GM23338 (cell line): ENCODE data around the gene ARHGAP42. TPM values are rescaled to one million over a fixed set of nuclear protein-coding genes. Genes with fewer than 3 reads are reported as not detected.

Experiments used
- ATAC-seq: fragments of 200-7000 bp; cut with Tn5 transposase; 3 replicates; pipeline ENCODE4 v1.9.1; 2020
- DNase-seq: peaks from one replicate; pipeline ENCODE4 v3.0.0-alpha.2; 2015; ENCODE audit warnings: low spot score
- H2AFZ ChIP-seq: fragments of 200-600 bp; sonication (generic); 2 replicates; pipeline ENCODE4 v1.8.0; 2016; ENCODE audit warnings: antibody characterized with exemption, mild to moderate bottlenecking, moderate library complexity
- H3F3A ChIP-seq: fragments of 200-600 bp; sonication (generic); replicated peaks from 2 replicates; pipeline ENCODE4 v1.8.0; 2017; ENCODE audit warnings: antibody characterized with exemption, mixed run types, low read depth
- H3K27ac ChIP-seq: fragments of 200-600 bp; sonication (generic); 2 replicates; pipeline ENCODE4 v1.6.1; 2016; ENCODE audit warnings: low read depth
- H3K27me3 ChIP-seq: fragments of 200-600 bp; sonication (generic); 2 replicates; pipeline ENCODE4 v1.8.0; 2016; ENCODE audit warnings: mild to moderate bottlenecking, mixed run types, moderate library complexity; ENCODE audit not compliant: insufficient read depth
- H3K36me3 ChIP-seq: fragments of 200-600 bp; sonication (generic); 2 replicates; pipeline ENCODE4 v1.8.0; 2016; ENCODE audit warnings: mild to moderate bottlenecking; ENCODE audit not compliant: insufficient read depth
- H3K4me1 ChIP-seq: fragments of 200-600 bp; sonication (generic); 2 replicates; pipeline ENCODE4 v1.8.0; 2016; ENCODE audit warnings: mild to moderate bottlenecking, moderate library complexity; ENCODE audit not compliant: insufficient read depth
- H3K4me2 ChIP-seq: fragments of 200-600 bp; sonication (generic); 2 replicates; pipeline ENCODE4 v1.7.1; 2017; ENCODE audit warnings: mixed run types
- H3K4me3 ChIP-seq: fragments of 200-600 bp; sonication (generic); 2 replicates; pipeline ENCODE4 v1.6.1; 2016; ENCODE audit warnings: mixed run types
- H3K79me2 ChIP-seq: fragments of 200-600 bp; sonication (generic); replicated peaks from 2 replicates; pipeline ENCODE4 v1.8.0; 2017; ENCODE audit warnings: mild to moderate bottlenecking; ENCODE audit not compliant: insufficient read depth
- H3K9me2 ChIP-seq: fragments of 200-600 bp; sonication (generic); 2 replicates; pipeline ENCODE4 v1.8.0; 2017; ENCODE audit not compliant: insufficient read depth
- H4K20me1 ChIP-seq: fragments of 200-600 bp; sonication (generic); replicated peaks from 2 replicates; pipeline ENCODE4 v1.8.0; 2017; ENCODE audit warnings: mild to moderate bottlenecking; ENCODE audit not compliant: insufficient read depth
- H3K27ac Mint-ChIP-seq: 2 replicates; pipeline ENCODE4 v1.8.0; 2020; ENCODE audit warnings: inconsistent platforms, mild to moderate bottlenecking, moderate library complexity, mixed read lengths
- H3K27me3 Mint-ChIP-seq: 3 replicates; pipeline ENCODE4 v1.8.0; 2022; ENCODE audit warnings: low read depth, mild to moderate bottlenecking, moderate library complexity, mixed read lengths, inconsistent platforms; ENCODE audit not compliant: insufficient read depth, poor library complexity
- H3K36me3 Mint-ChIP-seq: 3 replicates; pipeline ENCODE4 v1.8.0; 2021; ENCODE audit warnings: low read depth, mild to moderate bottlenecking, inconsistent platforms, moderate library complexity, mixed read lengths
- H3K4me1 Mint-ChIP-seq: 3 replicates; pipeline ENCODE4 v1.8.0; 2020; ENCODE audit warnings: mild to moderate bottlenecking, inconsistent platforms, mixed read lengths
- H3K4me3 Mint-ChIP-seq: 3 replicates; pipeline ENCODE4 v1.8.0; 2021; ENCODE audit warnings: moderate library complexity, mild to moderate bottlenecking, inconsistent platforms, mixed read lengths
- H3K9me3 Mint-ChIP-seq: 3 replicates; pipeline ENCODE4 v1.8.0; 2020; ENCODE audit warnings: moderate library complexity, mild to moderate bottlenecking, inconsistent platforms, mixed read lengths
- CREB1 ChIP-seq: fragments of 250-450 bp; sonication (Bioruptor Pico); IDR thresholded peaks from 2 replicates; pipeline ENCODE4 v1.5.0; 2020; ENCODE audit warnings: low read depth, mild to moderate bottlenecking, moderate library complexity
- CTCF ChIP-seq, 2 experiments: fragments of 200-600 bp in 1 of 2; sonication (generic) in 1 of 2; conservative IDR thresholded peaks; 2 replicates each; pipeline versions ENCODE4 v1.5.1 to v1.6.1; 2016 to 2017; ENCODE audit warnings: antibody characterized with exemption in 2 of 2, low read depth in 2 of 2, mild to moderate bottlenecking in 2 of 2, moderate library complexity in 1 of 2
- EZH2 ChIP-seq: fragments of 200-600 bp; sonication (generic); IDR thresholded peaks from one replicate; pipeline ENCODE4 v1.8.0; 2017; ENCODE audit warnings: antibody characterized with exemption, mild to moderate bottlenecking, low read depth; ENCODE audit not compliant: unreplicated experiment
- EZH2phosphoT487 ChIP-seq: fragments of 200-600 bp; sonication (generic); IDR thresholded peaks from one replicate; pipeline ENCODE4 v1.8.1; 2018; ENCODE audit warnings: antibody characterized with exemption; ENCODE audit not compliant: unreplicated experiment
- JUNB ChIP-seq: IDR thresholded peaks from one replicate; pipeline ENCODE4 v1.6.1; 2016; ENCODE audit warnings: antibody characterized with exemption; ENCODE audit not compliant: unreplicated experiment
- NANOG ChIP-seq: IDR thresholded peaks from 2 replicates; pipeline ENCODE4 v1.6.1; 2016; ENCODE audit warnings: antibody characterized with exemption, borderline replicate concordance
- POLR2AphosphoS5 ChIP-seq: IDR thresholded peaks from 2 replicates; pipeline ENCODE4 v1.6.1; 2016; ENCODE audit warnings: antibody characterized with exemption, low read depth
- STAT1 ChIP-seq: IDR thresholded peaks from one replicate; pipeline ENCODE4 v1.6.1; 2016; ENCODE audit warnings: antibody characterized with exemption; ENCODE audit not compliant: unreplicated experiment
- ZNF114 ChIP-seq: fragments of 250-450 bp; sonication (Bioruptor Pico); IDR thresholded peaks from 2 replicates; pipeline ENCODE4 v1.5.0; 2020; ENCODE audit warnings: mild to moderate bottlenecking, moderate library complexity
- ZNF331 ChIP-seq: fragments of 250-450 bp; sonication (Bioruptor Pico); IDR thresholded peaks from 2 replicates; pipeline ENCODE4 v1.5.0; 2020; ENCODE audit warnings: low read depth, mild to moderate bottlenecking, moderate library complexity
- ZNF462 ChIP-seq: fragments of 250-450 bp; sonication (Bioruptor Pico); IDR thresholded peaks from 2 replicates; pipeline ENCODE4 v1.5.0; 2020; ENCODE audit warnings: mild to moderate bottlenecking, moderate library complexity
- polyA plus RNA-seq: library from polyadenylated mRNA; unstranded; fragments of >200 nt; fragmentation: Nextera tagmentation; extraction: Ambion mirVana; gene quantifications from 2 replicates; pipeline ENCODE4 v1.2.1, GENCODE V29; 2016
- total RNA-seq: library from RNA; depleted of rRNA; stranded (reverse); fragments of >200 nt; shearing (Covaris generic); gene quantifications from 2 replicates; pipeline ENCODE4 v1.2.3, GENCODE V29; 2014
- TF ChIP-seq, protein P1 (sequence below): IDR thresholded peaks from 2 replicates; pipeline ENCODE4 v1.6.1; 2016; ENCODE audit warnings: antibody characterized with exemption
- TF ChIP-seq, protein P2 (sequence below): IDR thresholded peaks from one replicate; pipeline ENCODE4 v1.6.1; 2018; ENCODE audit warnings: antibody characterized with exemption; ENCODE audit not compliant: unreplicated experiment

Gene ARHGAP42
- total and polyA plus RNA-seq, 2 experiments from 2014 or later: 23.7 to 35.7 TPM

- H3K4me2 ChIP-seq: no peak overlapping the region
- Mint-ChIP-seq H3K36me3 (no peaks in the 10 kb centered on the region), H3K9me3 (no peaks in the 10 kb centered on the region), H3K27me3 (no peaks in the 10 kb centered on the region), H3K4me3 (no peak overlapping the region), H3K27ac (no peak overlapping the region), H3K4me1 (no peaks in the 10 kb centered on the region; the same call in 2 of the 3 replicates)
- no peaks in the 10 kb centered on the region for H3K4me1 ChIP-seq
- H3K27me3 ChIP-seq: no peaks in the 10 kb centered on the region
- no peak overlapping the region for H3K27ac ChIP-seq
- H3F3A ChIP-seq: no peaks in the 10 kb centered on the region
- H3K9me2 ChIP-seq: peaks cover 3% of the 10 kb centered on the region; the same call in 1 of the 2 replicates
- H3K4me3 ChIP-seq: no peak overlapping the region
- H4K20me1 ChIP-seq: no peaks in the 10 kb centered on the region; the same call in 1 of the 2 replicates
- ATAC-seq (no peak), DNase-seq (no peak)
- H3K36me3 ChIP-seq: no peaks in the 10 kb centered on the region
- TF ChIP-seq, protein P1, sequence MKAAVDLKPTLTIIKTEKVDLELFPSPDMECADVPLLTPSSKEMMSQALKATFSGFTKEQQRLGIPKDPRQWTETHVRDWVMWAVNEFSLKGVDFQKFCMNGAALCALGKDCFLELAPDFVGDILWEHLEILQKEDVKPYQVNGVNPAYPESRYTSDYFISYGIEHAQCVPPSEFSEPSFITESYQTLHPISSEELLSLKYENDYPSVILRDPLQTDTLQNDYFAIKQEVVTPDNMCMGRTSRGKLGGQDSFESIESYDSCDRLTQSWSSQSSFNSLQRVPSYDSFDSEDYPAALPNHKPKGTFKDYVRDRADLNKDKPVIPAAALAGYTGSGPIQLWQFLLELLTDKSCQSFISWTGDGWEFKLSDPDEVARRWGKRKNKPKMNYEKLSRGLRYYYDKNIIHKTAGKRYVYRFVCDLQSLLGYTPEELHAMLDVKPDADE: no peak
- TF ChIP-seq, protein P2, sequence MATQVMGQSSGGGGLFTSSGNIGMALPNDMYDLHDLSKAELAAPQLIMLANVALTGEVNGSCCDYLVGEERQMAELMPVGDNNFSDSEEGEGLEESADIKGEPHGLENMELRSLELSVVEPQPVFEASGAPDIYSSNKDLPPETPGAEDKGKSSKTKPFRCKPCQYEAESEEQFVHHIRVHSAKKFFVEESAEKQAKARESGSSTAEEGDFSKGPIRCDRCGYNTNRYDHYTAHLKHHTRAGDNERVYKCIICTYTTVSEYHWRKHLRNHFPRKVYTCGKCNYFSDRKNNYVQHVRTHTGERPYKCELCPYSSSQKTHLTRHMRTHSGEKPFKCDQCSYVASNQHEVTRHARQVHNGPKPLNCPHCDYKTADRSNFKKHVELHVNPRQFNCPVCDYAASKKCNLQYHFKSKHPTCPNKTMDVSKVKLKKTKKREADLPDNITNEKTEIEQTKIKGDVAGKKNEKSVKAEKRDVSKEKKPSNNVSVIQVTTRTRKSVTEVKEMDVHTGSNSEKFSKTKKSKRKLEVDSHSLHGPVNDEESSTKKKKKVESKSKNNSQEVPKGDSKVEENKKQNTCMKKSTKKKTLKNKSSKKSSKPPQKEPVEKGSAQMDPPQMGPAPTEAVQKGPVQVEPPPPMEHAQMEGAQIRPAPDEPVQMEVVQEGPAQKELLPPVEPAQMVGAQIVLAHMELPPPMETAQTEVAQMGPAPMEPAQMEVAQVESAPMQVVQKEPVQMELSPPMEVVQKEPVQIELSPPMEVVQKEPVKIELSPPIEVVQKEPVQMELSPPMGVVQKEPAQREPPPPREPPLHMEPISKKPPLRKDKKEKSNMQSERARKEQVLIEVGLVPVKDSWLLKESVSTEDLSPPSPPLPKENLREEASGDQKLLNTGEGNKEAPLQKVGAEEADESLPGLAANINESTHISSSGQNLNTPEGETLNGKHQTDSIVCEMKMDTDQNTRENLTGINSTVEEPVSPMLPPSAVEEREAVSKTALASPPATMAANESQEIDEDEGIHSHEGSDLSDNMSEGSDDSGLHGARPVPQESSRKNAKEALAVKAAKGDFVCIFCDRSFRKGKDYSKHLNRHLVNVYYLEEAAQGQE: no peak
- TF ChIP-seq CREB1 (CRISPR knock-in tag): no peak
- no peak for TF ChIP-seq NANOG
- TF ChIP-seq EZH2phosphoT487: no peak
- TF ChIP-seq JUNB: no peak
- no peak for TF ChIP-seq POLR2AphosphoS5
- no peak for TF ChIP-seq ZNF462 (CRISPR knock-in tag)
- TF ChIP-seq EZH2: no peak
- TF ChIP-seq CTCF (conservative IDR thresholded peaks at IDR 0.05; ENCODE audit: low read depth in 2 of 2): no peak
- TF ChIP-seq STAT1: no peak
- no peak for TF ChIP-seq ZNF114 (CRISPR knock-in tag)
- no peak for TF ChIP-seq ZNF331 (CRISPR knock-in tag)
- H3K79me2 ChIP-seq: no peaks in the 10 kb centered on the region
- H2AFZ ChIP-seq: no peak overlapping the region
Measured at GRCh38 chr11:100889758-100890157, 202.7 kb downstream of the ARHGAP42 start.
